ENCODE data around the gene ECHDC3. TPM values are rescaled to one million over a fixed set of nuclear protein-coding genes. Genes with fewer than 3 reads are reported as not detected.
A peak's percentile ranks its signal among the peaks of the same experiment; 100 is the strongest.

Gene ECHDC3
- total and polyA plus RNA-seq, 2 of the 4 experiments (the other 2 are of a cell fraction) = 4.3 to 5.0 TPM

DNA sequence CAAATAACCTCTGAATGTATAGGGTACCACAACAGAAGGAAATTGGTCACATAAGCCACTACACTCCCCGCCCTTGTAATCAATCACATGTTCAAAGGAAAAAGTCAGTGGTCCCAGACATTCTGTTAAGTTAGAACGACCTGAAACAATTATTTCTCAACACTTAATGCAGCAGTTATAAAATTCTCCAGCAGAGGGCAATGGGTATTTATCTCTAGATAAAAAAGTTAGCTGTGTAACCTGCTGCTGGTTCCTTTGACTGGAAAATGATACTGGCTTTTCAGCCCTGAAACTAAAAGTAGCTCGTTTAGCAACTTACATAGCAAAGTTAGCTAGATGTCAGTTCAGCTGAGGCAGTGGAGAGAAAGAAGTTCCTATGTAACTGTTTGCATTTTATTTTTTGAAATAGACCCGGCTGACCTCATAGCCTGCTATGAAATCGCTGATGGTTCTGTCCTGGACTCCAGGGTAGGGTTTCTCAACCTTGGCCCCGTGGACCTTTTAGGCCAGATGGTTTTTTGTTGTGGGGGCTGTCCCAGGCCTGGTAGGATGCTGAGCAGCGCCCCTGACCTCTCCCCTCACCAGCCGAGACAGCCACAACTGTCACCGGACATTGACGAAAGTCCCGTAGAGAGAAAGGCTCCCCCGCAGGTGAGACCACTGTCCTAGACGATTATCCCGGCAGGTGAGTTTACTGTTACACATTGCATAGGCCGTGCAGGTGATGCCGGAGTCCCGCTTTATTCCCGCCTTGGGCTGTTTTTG lies 40.8 kb downstream of the ECHDC3 start (continued):
- peak; percentile 64 for TF ChIP-seq SMC3 (IDR thresholded peaks at IDR 0.05; ENCODE audit: low read depth, low read length)

DNA sequence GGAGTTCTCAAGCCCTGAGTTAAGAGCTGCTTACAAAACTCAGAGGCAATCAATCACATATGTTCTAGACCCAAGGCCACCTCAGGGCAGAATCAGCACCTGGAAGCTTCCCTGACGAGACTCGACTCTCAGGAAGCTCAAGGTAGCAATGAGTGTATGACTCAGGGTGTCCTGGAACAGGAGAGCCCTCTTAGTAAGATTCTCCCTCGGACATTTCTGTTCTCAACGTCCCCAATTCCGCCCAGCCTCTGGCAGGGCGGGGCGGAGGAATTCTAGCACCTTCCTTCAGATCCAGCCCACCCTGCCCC lies 41.3 kb downstream of the ECHDC3 start:
- Histone ChIP-seq H3K4me3 (ENCODE audit: insufficient read depth, low read depth, low read length) (no peak overlapping the region), H2BK20ac (ENCODE audit: low read depth, low read length) (no peak overlapping the region), H4K8ac (ENCODE audit: low read depth in 2 of 2, low read length in 2 of 2) (no peak overlapping the region), H3K79me1 (ENCODE audit: low read depth in 1 of 2, low read length in 2 of 2) (no peaks in the 10 kb centered on the region), H2AFZ (replicated peaks; ENCODE audit: low read length, poor library complexity) (no peak overlapping the region), H2BK5ac (ENCODE audit: low read depth, low read length, poor library complexity, severe bottlenecking) (no peak overlapping the region), H2BK15ac (ENCODE audit: low read depth, low read length) (no peak overlapping the region), H3K27me3 (ENCODE audit: control insufficient read depth, insufficient read depth, low read length) (peaks cover 11% of the 10 kb centered on the region), H3K4ac (ENCODE audit: low read depth, low read length) (no peak overlapping the region), H3K36me3 (ENCODE audit: control insufficient read depth, insufficient read depth, low read length) (no peaks in the 10 kb centered on the region), H4K20me1 (ENCODE audit: insufficient read depth, low read length) (no peaks in the 10 kb centered on the region), H3K27ac (ENCODE audit: insufficient read depth, low read length) (no peak overlapping the region), H3K4me2 (ENCODE audit: low read depth, low read length) (no peak overlapping the region), H3K9me1 (ENCODE audit: insufficient read depth, low read length) (no peaks in the 10 kb centered on the region), H3K18ac (ENCODE audit: low read depth, low read length) (no peak overlapping the region), H2BK120ac (ENCODE audit: low read depth, low read length) (no peak overlapping the region), H3K9me3 (ENCODE audit: control insufficient read depth, insufficient read depth, low read length) (no peaks in the 10 kb centered on the region), H4K5ac (ENCODE audit: low read depth, low read length) (no peak overlapping the region), H3K56ac (ENCODE audit: extremely low read depth, insufficient read depth, low read length) (no peak overlapping the region), H3K4me1 (ENCODE audit: control insufficient read depth, insufficient read depth, low read length) (no peaks in the 10 kb centered on the region), H3K23ac (ENCODE audit: low read depth, low read length) (no peak overlapping the region), H4K91ac (ENCODE audit: insufficient read depth, low read depth, low read length) (no peak overlapping the region), H3K14ac (replicated peaks; ENCODE audit: low read depth, low read length) (no peak overlapping the region), H3K9ac (ENCODE audit: low read depth, low read length) (no peak overlapping the region), H2AK5ac (ENCODE audit: low read depth, low read length) (no peak overlapping the region), H2AK9ac (replicated peaks; ENCODE audit: low read depth, low read length, poor library complexity) (no peak overlapping the region)
- intact Hi-C loops (cut with micrococcal nuclease) = loop anchor here (1.0 kb wide), 1 partner anchor 203 kb away; no protein-coding TSS in a partner anchor
- dilution Hi-C loops (cut with HindIII; ENCODE audit: low sequenced_read_pairs, unreplicated experiment) = no loop called here
- in situ Hi-C loops (cut with MboI; ENCODE audit: low sequenced_read_pairs) = no loop called here
- CTCF ChIA-PET = interaction anchor here (0.7 to 2.3 kb wide), 7 partner anchors 10 to 203 kb away, joined by 3 to 14 read pairs (median 4); no protein-coding TSS in a partner anchor
- DNase-seq (no peak), ATAC-seq (ENCODE audit: low read depth) (no peak)
- no TSS peak for BruUV-seq (replicated peaks)
- POLR2A ChIA-PET (ENCODE audit: unreplicated experiment) = no interaction called here
- WGBS, 2 experiments (ENCODE audit: extremely low coverage in 2 of 2, insufficient read length in 1 of 2) = no CpG with 5 or more reads among the region's 7 CpGs
- TF ChIP-seq CEBPB (IDR thresholded peaks at IDR 0.05; ENCODE audit: low read depth, low read length) (no peak), RFX5 (IDR thresholded peaks at IDR 0.05; ENCODE audit: low read depth, low read length) (no peak), MAZ (IDR thresholded peaks at IDR 0.05; ENCODE audit: borderline replicate concordance, low read depth, low read length) (no peak), RCOR1 (IDR thresholded peaks at IDR 0.05; ENCODE audit: insufficient replicate concordance, low read length) (no peak), MAFK (IDR thresholded peaks at IDR 0.05; ENCODE audit: low read depth, low read length) (no peak), RAD21 (IDR thresholded peaks at IDR 0.05; ENCODE audit: low read length) (no peak), FOS (IDR thresholded peaks at IDR 0.05; ENCODE audit: low read depth, low read length) (no peak), POLR2A (IDR thresholded peaks at IDR 0.05; ENCODE audit: low read depth, low read length) (no peak), MXI1 (IDR thresholded peaks at IDR 0.05; ENCODE audit: borderline replicate concordance, low read depth, low read length) (no peak), BHLHE40 (IDR thresholded peaks at IDR 0.05; ENCODE audit: low read depth, low read length) (no peak)
- TF ChIP-seq, protein P1, sequence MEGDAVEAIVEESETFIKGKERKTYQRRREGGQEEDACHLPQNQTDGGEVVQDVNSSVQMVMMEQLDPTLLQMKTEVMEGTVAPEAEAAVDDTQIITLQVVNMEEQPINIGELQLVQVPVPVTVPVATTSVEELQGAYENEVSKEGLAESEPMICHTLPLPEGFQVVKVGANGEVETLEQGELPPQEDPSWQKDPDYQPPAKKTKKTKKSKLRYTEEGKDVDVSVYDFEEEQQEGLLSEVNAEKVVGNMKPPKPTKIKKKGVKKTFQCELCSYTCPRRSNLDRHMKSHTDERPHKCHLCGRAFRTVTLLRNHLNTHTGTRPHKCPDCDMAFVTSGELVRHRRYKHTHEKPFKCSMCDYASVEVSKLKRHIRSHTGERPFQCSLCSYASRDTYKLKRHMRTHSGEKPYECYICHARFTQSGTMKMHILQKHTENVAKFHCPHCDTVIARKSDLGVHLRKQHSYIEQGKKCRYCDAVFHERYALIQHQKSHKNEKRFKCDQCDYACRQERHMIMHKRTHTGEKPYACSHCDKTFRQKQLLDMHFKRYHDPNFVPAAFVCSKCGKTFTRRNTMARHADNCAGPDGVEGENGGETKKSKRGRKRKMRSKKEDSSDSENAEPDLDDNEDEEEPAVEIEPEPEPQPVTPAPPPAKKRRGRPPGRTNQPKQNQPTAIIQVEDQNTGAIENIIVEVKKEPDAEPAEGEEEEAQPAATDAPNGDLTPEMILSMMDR (conservative IDR thresholded peaks at IDR 0.05; ENCODE audit: low read depth, low read length) = no peak
- TF ChIP-seq, protein P2, sequence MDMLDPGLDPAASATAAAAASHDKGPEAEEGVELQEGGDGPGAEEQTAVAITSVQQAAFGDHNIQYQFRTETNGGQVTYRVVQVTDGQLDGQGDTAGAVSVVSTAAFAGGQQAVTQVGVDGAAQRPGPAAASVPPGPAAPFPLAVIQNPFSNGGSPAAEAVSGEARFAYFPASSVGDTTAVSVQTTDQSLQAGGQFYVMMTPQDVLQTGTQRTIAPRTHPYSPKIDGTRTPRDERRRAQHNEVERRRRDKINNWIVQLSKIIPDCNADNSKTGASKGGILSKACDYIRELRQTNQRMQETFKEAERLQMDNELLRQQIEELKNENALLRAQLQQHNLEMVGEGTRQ (IDR thresholded peaks at IDR 0.05; ENCODE audit: low read depth, low read length) = no peak
- TF ChIP-seq, protein P3, sequence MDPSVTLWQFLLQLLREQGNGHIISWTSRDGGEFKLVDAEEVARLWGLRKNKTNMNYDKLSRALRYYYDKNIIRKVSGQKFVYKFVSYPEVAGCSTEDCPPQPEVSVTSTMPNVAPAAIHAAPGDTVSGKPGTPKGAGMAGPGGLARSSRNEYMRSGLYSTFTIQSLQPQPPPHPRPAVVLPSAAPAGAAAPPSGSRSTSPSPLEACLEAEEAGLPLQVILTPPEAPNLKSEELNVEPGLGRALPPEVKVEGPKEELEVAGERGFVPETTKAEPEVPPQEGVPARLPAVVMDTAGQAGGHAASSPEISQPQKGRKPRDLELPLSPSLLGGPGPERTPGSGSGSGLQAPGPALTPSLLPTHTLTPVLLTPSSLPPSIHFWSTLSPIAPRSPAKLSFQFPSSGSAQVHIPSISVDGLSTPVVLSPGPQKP (IDR thresholded peaks at IDR 0.05; ENCODE audit: borderline replicate concordance, low read depth, low read length) = no peak

Data from IMR-90 (cell line).